ENCODE data around the gene PRKCH. TPM values are rescaled to one million over a fixed set of nuclear protein-coding genes. Genes with fewer than 3 reads are reported as not detected.
A peak's percentile ranks its signal among the peaks of the same experiment; 100 is the strongest.

PRKCH gene
- total and polyA plus RNA-seq, 9 of the 15 experiments (the other 6 are each of a cell fraction or from before 2014, with no cell fraction given), result 0.61 to 4.4 (median 4.0) TPM

DNA sequence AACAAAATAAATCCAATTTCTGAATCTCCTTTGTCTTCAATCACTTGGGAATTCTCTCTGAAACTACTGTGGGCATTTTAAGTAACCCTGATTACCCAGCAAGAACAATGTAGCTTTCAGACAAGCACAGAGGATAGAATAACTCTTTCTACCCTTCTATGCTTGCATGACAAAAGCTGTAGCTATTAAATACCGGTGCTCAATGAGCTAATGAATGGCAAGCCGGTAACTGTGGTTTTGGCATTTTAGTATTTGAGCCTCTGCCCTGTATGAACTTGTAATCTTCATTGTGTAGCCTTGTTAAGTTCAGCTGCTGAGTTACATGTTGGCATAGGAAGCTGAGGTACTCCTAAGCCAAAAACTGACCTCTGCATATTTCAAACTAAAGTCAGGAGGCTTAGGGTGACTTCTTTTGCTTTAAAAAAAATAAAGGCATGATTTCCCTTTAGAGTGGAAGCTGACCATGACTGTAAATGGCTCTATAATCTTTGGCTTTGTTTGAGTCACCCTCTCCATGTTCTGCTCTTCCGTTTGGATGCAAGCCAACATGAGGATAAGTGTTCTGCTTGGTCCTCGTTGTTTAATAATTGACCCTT lies 202.9 kb downstream of the PRKCH start (continued):
- TF ChIP-seq, protein P1, sequence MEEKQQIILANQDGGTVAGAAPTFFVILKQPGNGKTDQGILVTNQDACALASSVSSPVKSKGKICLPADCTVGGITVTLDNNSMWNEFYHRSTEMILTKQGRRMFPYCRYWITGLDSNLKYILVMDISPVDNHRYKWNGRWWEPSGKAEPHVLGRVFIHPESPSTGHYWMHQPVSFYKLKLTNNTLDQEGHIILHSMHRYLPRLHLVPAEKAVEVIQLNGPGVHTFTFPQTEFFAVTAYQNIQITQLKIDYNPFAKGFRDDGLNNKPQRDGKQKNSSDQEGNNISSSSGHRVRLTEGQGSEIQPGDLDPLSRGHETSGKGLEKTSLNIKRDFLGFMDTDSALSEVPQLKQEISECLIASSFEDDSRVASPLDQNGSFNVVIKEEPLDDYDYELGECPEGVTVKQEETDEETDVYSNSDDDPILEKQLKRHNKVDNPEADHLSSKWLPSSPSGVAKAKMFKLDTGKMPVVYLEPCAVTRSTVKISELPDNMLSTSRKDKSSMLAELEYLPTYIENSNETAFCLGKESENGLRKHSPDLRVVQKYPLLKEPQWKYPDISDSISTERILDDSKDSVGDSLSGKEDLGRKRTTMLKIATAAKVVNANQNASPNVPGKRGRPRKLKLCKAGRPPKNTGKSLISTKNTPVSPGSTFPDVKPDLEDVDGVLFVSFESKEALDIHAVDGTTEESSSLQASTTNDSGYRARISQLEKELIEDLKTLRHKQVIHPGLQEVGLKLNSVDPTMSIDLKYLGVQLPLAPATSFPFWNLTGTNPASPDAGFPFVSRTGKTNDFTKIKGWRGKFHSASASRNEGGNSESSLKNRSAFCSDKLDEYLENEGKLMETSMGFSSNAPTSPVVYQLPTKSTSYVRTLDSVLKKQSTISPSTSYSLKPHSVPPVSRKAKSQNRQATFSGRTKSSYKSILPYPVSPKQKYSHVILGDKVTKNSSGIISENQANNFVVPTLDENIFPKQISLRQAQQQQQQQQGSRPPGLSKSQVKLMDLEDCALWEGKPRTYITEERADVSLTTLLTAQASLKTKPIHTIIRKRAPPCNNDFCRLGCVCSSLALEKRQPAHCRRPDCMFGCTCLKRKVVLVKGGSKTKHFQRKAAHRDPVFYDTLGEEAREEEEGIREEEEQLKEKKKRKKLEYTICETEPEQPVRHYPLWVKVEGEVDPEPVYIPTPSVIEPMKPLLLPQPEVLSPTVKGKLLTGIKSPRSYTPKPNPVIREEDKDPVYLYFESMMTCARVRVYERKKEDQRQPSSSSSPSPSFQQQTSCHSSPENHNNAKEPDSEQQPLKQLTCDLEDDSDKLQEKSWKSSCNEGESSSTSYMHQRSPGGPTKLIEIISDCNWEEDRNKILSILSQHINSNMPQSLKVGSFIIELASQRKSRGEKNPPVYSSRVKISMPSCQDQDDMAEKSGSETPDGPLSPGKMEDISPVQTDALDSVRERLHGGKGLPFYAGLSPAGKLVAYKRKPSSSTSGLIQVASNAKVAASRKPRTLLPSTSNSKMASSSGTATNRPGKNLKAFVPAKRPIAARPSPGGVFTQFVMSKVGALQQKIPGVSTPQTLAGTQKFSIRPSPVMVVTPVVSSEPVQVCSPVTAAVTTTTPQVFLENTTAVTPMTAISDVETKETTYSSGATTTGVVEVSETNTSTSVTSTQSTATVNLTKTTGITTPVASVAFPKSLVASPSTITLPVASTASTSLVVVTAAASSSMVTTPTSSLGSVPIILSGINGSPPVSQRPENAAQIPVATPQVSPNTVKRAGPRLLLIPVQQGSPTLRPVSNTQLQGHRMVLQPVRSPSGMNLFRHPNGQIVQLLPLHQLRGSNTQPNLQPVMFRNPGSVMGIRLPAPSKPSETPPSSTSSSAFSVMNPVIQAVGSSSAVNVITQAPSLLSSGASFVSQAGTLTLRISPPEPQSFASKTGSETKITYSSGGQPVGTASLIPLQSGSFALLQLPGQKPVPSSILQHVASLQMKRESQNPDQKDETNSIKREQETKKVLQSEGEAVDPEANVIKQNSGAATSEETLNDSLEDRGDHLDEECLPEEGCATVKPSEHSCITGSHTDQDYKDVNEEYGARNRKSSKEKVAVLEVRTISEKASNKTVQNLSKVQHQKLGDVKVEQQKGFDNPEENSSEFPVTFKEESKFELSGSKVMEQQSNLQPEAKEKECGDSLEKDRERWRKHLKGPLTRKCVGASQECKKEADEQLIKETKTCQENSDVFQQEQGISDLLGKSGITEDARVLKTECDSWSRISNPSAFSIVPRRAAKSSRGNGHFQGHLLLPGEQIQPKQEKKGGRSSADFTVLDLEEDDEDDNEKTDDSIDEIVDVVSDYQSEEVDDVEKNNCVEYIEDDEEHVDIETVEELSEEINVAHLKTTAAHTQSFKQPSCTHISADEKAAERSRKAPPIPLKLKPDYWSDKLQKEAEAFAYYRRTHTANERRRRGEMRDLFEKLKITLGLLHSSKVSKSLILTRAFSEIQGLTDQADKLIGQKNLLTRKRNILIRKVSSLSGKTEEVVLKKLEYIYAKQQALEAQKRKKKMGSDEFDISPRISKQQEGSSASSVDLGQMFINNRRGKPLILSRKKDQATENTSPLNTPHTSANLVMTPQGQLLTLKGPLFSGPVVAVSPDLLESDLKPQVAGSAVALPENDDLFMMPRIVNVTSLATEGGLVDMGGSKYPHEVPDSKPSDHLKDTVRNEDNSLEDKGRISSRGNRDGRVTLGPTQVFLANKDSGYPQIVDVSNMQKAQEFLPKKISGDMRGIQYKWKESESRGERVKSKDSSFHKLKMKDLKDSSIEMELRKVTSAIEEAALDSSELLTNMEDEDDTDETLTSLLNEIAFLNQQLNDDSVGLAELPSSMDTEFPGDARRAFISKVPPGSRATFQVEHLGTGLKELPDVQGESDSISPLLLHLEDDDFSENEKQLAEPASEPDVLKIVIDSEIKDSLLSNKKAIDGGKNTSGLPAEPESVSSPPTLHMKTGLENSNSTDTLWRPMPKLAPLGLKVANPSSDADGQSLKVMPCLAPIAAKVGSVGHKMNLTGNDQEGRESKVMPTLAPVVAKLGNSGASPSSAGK (IDR thresholded peaks at IDR 0.05), result 0 out of 2 replicates have a peak, but pooled peaks have one; percentile 21
- TF ChIP-seq NFIC (IDR thresholded peaks at IDR 0.05), result peak; percentile 78
- no peak for TF ChIP-seq HEY1 (CRISPR knock-in tag; IDR thresholded peaks at IDR 0.05; ENCODE audit: borderline replicate concordance)
- TF ChIP-seq THRAP3 (IDR thresholded peaks at IDR 0.05; ENCODE audit: borderline replicate concordance), result no peak
- TF ChIP-seq ZNF3 (CRISPR knock-in tag; IDR thresholded peaks at IDR 0.05), result no peak
- TF ChIP-seq ZSCAN32 (CRISPR knock-in tag; IDR thresholded peaks at IDR 0.05), result no peak
